HepG2 (cell line): ENCODE results near the gene TBC1D7. TPM values are rescaled to one million over a fixed set of nuclear protein-coding genes. Genes with fewer than 3 reads are reported as not detected.

ENCODE experiments used
- ATAC-seq: fragments of 200-7000 bp; cut with Tn5 transposase; 3 replicates; pipeline ENCODE4 v1.9.1; 2020; ENCODE audit warnings: mild to moderate bottlenecking, moderate library complexity
- BruUV-seq: library from RNA; stranded (reverse); fragments of 400-500 nt; replicated peaks from 2 replicates; lab custom pipeline; 2021; lab: Mats Ljungman, UMichigan
- CTCF ChIA-PET: fragments of 300-600 bp; formaldehyde crosslinking; extraction: SDS; loops from one replicate; lab custom pipeline; 2021; ENCODE audit warnings: low total read pairs, inconsistent platforms, low intra/inter-chr PET ratio; lab: Yijun Ruan, JAX
- POLR2A ChIA-PET: fragments of 350-600 bp; sonication (Branson Sonifier 250); formaldehyde crosslinking; loops from one replicate; lab custom pipeline; 2020; ENCODE audit warnings: antibody characterized with exemption, inconsistent platforms; lab: Yijun Ruan, JAX
- DNase-seq: peaks from one replicate; pipeline ENCODE4 v3.0.0-alpha.2; 2015; ENCODE audit warnings: low spot score
- FAIRE-seq: peaks from 3 replicates; lab custom pipeline; 2011; peaks lifted over from hg19 to GRCh38; lab: Jason Lieb, UNC
- H2AFZ ChIP-seq: one replicate; pipeline ENCODE4 v1.6.1; 2011; ENCODE audit warnings: low read length, inconsistent platforms
- H3K27ac ChIP-seq: fragments of 300-600 bp; 3 replicates; pipeline ENCODE4 v1.8.0; 2011; ENCODE audit warnings: mixed run types, mild to moderate bottlenecking, mixed read lengths, low read length, inconsistent platforms; ENCODE audit not compliant: insufficient read depth; ENCODE audit errors: extremely low read length
- H3K27me3 ChIP-seq, 2 experiments: fragments of 200-600 bp in 1 of 2; 2 replicates in 1 of 2; 3 replicates in 1 of 2; pipeline versions ENCODE4 v1.6.0 to v1.8.0; 2011; ENCODE audit warnings: low read length in 2 of 2, mild to moderate bottlenecking in 2 of 2, moderate library complexity in 2 of 2, inconsistent platforms in 1 of 2; ENCODE audit not compliant: insufficient read depth in 2 of 2, control insufficient read depth in 1 of 2
- H3K36me3 ChIP-seq, 2 experiments: fragments of 200-600 bp in 1 of 2; replicated peaks in 1 of 2; 2 replicates in 1 of 2; 3 replicates in 1 of 2; pipeline versions ENCODE4 v1.5.1 to v1.8.0; 2011; ENCODE audit warnings: low read length in 2 of 2, inconsistent platforms in 1 of 2; ENCODE audit not compliant: insufficient read depth in 2 of 2, control insufficient read depth in 1 of 2
- H3K4me1 ChIP-seq: 2 replicates; pipeline ENCODE4 v1.5.1; 2012; ENCODE audit warnings: low read length, inconsistent platforms; ENCODE audit not compliant: insufficient read depth
- H3K4me2 ChIP-seq: 2 replicates; pipeline ENCODE4 v1.6.0; 2011; ENCODE audit warnings: low read depth, low read length, inconsistent platforms
- H3K4me3 ChIP-seq, 3 experiments: fragments of 200-600 bp in 1 of 3; sonication (generic), shearing (Covaris generic) in 1 of 3; replicated peaks in 1 of 3; 2 replicates each; pipeline ENCODE4 v1.5.1; 2011 to 2016; ENCODE audit warnings: low read length in 3 of 3, inconsistent platforms in 2 of 3, low read depth in 2 of 3, mild to moderate bottlenecking in 2 of 3, control low read depth in 1 of 3, mixed read lengths in 1 of 3; ENCODE audit not compliant: insufficient read depth in 1 of 3
- H3K79me2 ChIP-seq: one replicate; pipeline ENCODE4 v1.6.1; 2011; ENCODE audit warnings: low read length, inconsistent platforms; ENCODE audit not compliant: insufficient read depth
- H3K9ac ChIP-seq: 2 replicates; pipeline ENCODE4 v1.6.0; 2011; ENCODE audit warnings: mild to moderate bottlenecking, low read depth, low read length, inconsistent platforms; ENCODE audit not compliant: insufficient read depth
- H3K9me3 ChIP-seq: 2 replicates; pipeline ENCODE4 v1.5.1; 2012; ENCODE audit warnings: mild to moderate bottlenecking, low read length
- H4K20me1 ChIP-seq: 2 replicates; pipeline ENCODE4 v1.6.0; 2011; ENCODE audit warnings: inconsistent platforms, mild to moderate bottlenecking, low read length, moderate library complexity; ENCODE audit not compliant: insufficient read depth
- GATA4 ChIP-seq: sonication (generic); IDR thresholded peaks from 2 replicates; pipeline ENCODE4 v1.6.1; 2016; ENCODE audit warnings: antibody characterized with exemption, low read depth, borderline replicate concordance
- KLF6 ChIP-seq: IDR thresholded peaks from 2 replicates; pipeline ENCODE4 v1.8.0; 2016; ENCODE audit warnings: missing biosample characterization, missing genetic modification reagents
- NCOA5 ChIP-seq: sonication (generic); formaldehyde crosslinking; IDR thresholded peaks from 2 replicates; pipeline ENCODE4 v1.4.0; 2020; ENCODE audit warnings: missing genetic modification reagents
- PPARG ChIP-seq: conservative IDR thresholded peaks from 2 replicates; pipeline ENCODE4 v1.6.1; 2016; ENCODE audit warnings: missing biosample characterization, missing genetic modification reagents
- ZBTB7A ChIP-seq: sonication (generic); formaldehyde crosslinking; IDR thresholded peaks from 2 replicates; pipeline ENCODE4 v1.8.0; 2022; ENCODE audit warnings: mild to moderate bottlenecking, missing genetic modification reagents
- ZMAT3 ChIP-seq: sonication (generic); formaldehyde crosslinking; conservative IDR thresholded peaks from 2 replicates; pipeline ENCODE4 v1.7.0; 2021; ENCODE audit warnings: missing genetic modification reagents
- ZMYM4 ChIP-seq: sonication (generic); formaldehyde crosslinking; IDR thresholded peaks from 2 replicates; pipeline ENCODE4 v1.8.1; 2023; ENCODE audit warnings: mild to moderate bottlenecking, missing genetic modification reagents
- ZNF234 ChIP-seq: sonication (generic); formaldehyde crosslinking; conservative IDR thresholded peaks from 2 replicates; pipeline ENCODE4 v1.5.1; 2020; ENCODE audit warnings: mild to moderate bottlenecking, missing genetic modification reagents
- ZNF569 ChIP-seq: sonication (generic); formaldehyde crosslinking; IDR thresholded peaks from 2 replicates; pipeline ENCODE4 v1.5.0; 2020; ENCODE audit warnings: mild to moderate bottlenecking, missing genetic modification reagents, moderate library complexity, borderline replicate concordance
- ZNF83 ChIP-seq: sonication (generic); formaldehyde crosslinking; IDR thresholded peaks from 2 replicates; pipeline ENCODE4 v1.4.0; 2020; ENCODE audit warnings: missing genetic modification reagents, mild to moderate bottlenecking, borderline replicate concordance
- WGBS: methylation state at CpG from one replicate; pipeline ENCODE4 v1.1.6; 2017; ENCODE audit warnings: low lambda C conversion rate; 5-methylcytosine and 5-hydroxymethylcytosine counted together
- in situ Hi-C: cut with HindIII; loops from 2 replicates; pipeline ENCODE4 v1.10.0; 2017; ENCODE audit warnings: low pct_unique_long_range_greater_than_20kb; ENCODE audit not compliant: extremely low pct_ligation_motif_present
- intact Hi-C: fragments of 100-400 bp; cut with micrococcal nuclease; formaldehyde crosslinking; loops from one replicate; pipeline ENCODE4 v1.10.0; 2022; ENCODE audit not compliant: unreplicated experiment
- polyA plus RNA-seq, 8 experiments: library from polyadenylated mRNA; depleted of rRNA in 3 of 8; stranded (reverse) in 7 of 8; unstranded in 1 of 8; fragments of >200 nt; fragmentation: Illumina TruSeq in 4 of 8; extraction: Trizol in 4 of 8; gene quantifications; 2 replicates each; pipeline versions ENCODE4 v1.2.1 to v1.2.3, GENCODE V29; 2011 to 2016; ENCODE audit warnings: low read depth in 4 of 8, missing spikeins in 1 of 8, mixed read lengths in 1 of 8; ENCODE audit not compliant: insufficient read depth in 1 of 8
- total RNA-seq, 5 experiments: library from RNA; depleted of rRNA; stranded (reverse); fragments of >200 nt; fragmentation: Illumina TruSeq; extraction: Trizol; gene quantifications; 2 replicates each; pipeline ENCODE4 v1.2.3, GENCODE V29; 2016; ENCODE audit warnings: low read depth in 1 of 5
- TF ChIP-seq, protein P1 (sequence below): sonication (generic); formaldehyde crosslinking; IDR thresholded peaks from 2 replicates; pipeline ENCODE4 v1.4.0; 2020; ENCODE audit warnings: mild to moderate bottlenecking, missing genetic modification reagents
- TF ChIP-seq, protein P2 (sequence below): sonication (generic); formaldehyde crosslinking; IDR thresholded peaks from 2 replicates; pipeline ENCODE4 v1.8.1; 2022; ENCODE audit warnings: mild to moderate bottlenecking, missing genetic modification reagents
- TF ChIP-seq, protein P3 (sequence below): sonication (generic); formaldehyde crosslinking; IDR thresholded peaks from 2 replicates; pipeline ENCODE4 v1.4.0; 2020; ENCODE audit warnings: missing genetic modification reagents, borderline replicate concordance
- TF ChIP-seq, protein P4 (sequence below): sonication (generic); formaldehyde crosslinking; IDR thresholded peaks from 2 replicates; pipeline ENCODE4 v1.5.1; 2020; ENCODE audit warnings: missing genetic modification reagents, mild to moderate bottlenecking, borderline replicate concordance

TBC1D7 gene
- total and polyA plus RNA-seq, 2 of the 13 experiments (the other 11 are each of a cell fraction or from before 2014, with no cell fraction given), result 23.3 to 30.8 TPM

DNA sequence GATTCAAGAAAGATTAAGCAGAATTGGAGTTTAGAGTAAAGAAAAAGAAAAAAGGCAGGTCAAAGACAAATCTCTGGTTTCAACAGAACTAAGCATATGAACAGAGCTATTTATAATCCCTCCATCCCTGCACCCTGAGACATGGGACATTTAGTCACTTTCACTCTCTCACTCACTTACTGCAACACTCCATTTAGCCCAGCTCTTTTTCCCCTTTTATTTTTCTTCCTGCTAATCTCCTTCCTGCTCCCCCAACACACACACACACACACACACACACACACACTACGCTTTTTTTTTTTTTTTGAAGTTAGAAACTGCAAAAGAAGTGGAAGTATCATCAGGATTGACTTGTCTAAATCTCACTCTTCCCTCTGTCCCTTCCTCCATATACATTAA is 45.1 kb upstream of the TBC1D7 start:
- ChIA-PET POLR2A (no interaction called here), CTCF (no interaction called here)

More for the DNA sequence above, 45.1 kb upstream of the TBC1D7 start:
- no peak for FAIRE-seq
- in situ Hi-C loops (no loop called here), intact Hi-C loops (no loop called here)
- Histone ChIP-seq H3K27me3 (no peaks in the 10 kb centered on the region), H3K4me1 (peaks cover 16% of the 10 kb centered on the region)
- TF ChIP-seq ZMYM4 (CRISPR knock-in tag) (no peak), NCOA5 (CRISPR knock-in tag) (no peak), ZBTB7A (no peak), ZNF83 (no peak), GATA4 (no peak), ZNF234 (CRISPR knock-in tag) (no peak), ZNF569 (CRISPR knock-in tag) (no peak), KLF6 (CRISPR knock-in tag) (no peak), ZMAT3 (CRISPR knock-in tag) (no peak), PPARG (no peak)
- TF ChIP-seq, protein P1, sequence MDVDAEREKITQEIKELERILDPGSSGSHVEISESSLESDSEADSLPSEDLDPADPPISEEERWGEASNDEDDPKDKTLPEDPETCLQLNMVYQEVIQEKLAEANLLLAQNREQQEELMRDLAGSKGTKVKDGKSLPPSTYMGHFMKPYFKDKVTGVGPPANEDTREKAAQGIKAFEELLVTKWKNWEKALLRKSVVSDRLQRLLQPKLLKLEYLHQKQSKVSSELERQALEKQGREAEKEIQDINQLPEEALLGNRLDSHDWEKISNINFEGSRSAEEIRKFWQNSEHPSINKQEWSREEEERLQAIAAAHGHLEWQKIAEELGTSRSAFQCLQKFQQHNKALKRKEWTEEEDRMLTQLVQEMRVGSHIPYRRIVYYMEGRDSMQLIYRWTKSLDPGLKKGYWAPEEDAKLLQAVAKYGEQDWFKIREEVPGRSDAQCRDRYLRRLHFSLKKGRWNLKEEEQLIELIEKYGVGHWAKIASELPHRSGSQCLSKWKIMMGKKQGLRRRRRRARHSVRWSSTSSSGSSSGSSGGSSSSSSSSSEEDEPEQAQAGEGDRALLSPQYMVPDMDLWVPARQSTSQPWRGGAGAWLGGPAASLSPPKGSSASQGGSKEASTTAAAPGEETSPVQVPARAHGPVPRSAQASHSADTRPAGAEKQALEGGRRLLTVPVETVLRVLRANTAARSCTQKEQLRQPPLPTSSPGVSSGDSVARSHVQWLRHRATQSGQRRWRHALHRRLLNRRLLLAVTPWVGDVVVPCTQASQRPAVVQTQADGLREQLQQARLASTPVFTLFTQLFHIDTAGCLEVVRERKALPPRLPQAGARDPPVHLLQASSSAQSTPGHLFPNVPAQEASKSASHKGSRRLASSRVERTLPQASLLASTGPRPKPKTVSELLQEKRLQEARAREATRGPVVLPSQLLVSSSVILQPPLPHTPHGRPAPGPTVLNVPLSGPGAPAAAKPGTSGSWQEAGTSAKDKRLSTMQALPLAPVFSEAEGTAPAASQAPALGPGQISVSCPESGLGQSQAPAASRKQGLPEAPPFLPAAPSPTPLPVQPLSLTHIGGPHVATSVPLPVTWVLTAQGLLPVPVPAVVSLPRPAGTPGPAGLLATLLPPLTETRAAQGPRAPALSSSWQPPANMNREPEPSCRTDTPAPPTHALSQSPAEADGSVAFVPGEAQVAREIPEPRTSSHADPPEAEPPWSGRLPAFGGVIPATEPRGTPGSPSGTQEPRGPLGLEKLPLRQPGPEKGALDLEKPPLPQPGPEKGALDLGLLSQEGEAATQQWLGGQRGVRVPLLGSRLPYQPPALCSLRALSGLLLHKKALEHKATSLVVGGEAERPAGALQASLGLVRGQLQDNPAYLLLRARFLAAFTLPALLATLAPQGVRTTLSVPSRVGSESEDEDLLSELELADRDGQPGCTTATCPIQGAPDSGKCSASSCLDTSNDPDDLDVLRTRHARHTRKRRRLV (CRISPR knock-in tag), result no peak
- TF ChIP-seq, protein P2, sequence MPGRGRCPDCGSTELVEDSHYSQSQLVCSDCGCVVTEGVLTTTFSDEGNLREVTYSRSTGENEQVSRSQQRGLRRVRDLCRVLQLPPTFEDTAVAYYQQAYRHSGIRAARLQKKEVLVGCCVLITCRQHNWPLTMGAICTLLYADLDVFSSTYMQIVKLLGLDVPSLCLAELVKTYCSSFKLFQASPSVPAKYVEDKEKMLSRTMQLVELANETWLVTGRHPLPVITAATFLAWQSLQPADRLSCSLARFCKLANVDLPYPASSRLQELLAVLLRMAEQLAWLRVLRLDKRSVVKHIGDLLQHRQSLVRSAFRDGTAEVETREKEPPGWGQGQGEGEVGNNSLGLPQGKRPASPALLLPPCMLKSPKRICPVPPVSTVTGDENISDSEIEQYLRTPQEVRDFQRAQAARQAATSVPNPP (CRISPR knock-in tag), result no peak
- TF ChIP-seq, protein P3, sequence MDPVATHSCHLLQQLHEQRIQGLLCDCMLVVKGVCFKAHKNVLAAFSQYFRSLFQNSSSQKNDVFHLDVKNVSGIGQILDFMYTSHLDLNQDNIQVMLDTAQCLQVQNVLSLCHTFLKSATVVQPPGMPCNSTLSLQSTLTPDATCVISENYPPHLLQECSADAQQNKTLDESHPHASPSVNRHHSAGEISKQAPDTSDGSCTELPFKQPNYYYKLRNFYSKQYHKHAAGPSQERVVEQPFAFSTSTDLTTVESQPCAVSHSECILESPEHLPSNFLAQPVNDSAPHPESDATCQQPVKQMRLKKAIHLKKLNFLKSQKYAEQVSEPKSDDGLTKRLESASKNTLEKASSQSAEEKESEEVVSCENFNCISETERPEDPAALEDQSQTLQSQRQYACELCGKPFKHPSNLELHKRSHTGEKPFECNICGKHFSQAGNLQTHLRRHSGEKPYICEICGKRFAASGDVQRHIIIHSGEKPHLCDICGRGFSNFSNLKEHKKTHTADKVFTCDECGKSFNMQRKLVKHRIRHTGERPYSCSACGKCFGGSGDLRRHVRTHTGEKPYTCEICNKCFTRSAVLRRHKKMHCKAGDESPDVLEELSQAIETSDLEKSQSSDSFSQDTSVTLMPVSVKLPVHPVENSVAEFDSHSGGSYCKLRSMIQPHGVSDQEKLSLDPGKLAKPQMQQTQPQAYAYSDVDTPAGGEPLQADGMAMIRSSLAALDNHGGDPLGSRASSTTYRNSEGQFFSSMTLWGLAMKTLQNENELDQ (CRISPR knock-in tag), result no peak
- TF ChIP-seq, protein P4, sequence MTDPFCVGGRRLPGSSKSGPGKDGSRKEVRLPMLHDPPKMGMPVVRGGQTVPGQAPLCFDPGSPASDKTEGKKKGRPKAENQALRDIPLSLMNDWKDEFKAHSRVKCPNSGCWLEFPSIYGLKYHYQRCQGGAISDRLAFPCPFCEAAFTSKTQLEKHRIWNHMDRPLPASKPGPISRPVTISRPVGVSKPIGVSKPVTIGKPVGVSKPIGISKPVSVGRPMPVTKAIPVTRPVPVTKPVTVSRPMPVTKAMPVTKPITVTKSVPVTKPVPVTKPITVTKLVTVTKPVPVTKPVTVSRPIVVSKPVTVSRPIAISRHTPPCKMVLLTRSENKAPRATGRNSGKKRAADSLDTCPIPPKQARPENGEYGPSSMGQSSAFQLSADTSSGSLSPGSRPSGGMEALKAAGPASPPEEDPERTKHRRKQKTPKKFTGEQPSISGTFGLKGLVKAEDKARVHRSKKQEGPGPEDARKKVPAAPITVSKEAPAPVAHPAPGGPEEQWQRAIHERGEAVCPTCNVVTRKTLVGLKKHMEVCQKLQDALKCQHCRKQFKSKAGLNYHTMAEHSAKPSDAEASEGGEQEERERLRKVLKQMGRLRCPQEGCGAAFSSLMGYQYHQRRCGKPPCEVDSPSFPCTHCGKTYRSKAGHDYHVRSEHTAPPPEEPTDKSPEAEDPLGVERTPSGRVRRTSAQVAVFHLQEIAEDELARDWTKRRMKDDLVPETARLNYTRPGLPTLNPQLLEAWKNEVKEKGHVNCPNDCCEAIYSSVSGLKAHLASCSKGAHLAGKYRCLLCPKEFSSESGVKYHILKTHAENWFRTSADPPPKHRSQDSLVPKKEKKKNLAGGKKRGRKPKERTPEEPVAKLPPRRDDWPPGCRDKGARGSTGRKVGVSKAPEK, result no peak
- TF ChIP-seq, all 625 proteins: peak for 0
- BruUV-seq, result no TSS peak
- DNase-seq, result no peak
- Histone ChIP-seq H3K4me3 (no peak overlapping the region), H3K9me3 (no peaks in the 10 kb centered on the region), H2AFZ (no peak overlapping the region), H3K9ac (no peak overlapping the region), H3K79me2 (no peaks in the 10 kb centered on the region), H4K20me1 (no peaks in the 10 kb centered on the region), H3K4me2 (no peak overlapping the region), H3K27ac (no peak overlapping the region), H3K36me3 (no peaks in the 10 kb centered on the region)
- 89% methylated on average over 1 of the region's 1 CpG for WGBS
- no peak for ATAC-seq
